GM12878 (cell line): Measurements from ENCODE around the gene PCAT6. TPM values are rescaled to one million over a fixed set of nuclear protein-coding genes. Genes with fewer than 3 reads are reported as not detected.

Experiments
- ATAC-seq: fragments of 200-7000 bp; cut with Tn5 transposase; 3 replicates; pipeline ENCODE4 v1.9.1; 2020; ENCODE audit warnings: mild to moderate bottlenecking, moderate library complexity
- BruUV-seq: library from RNA; stranded (reverse); fragments of 400-500 nt; replicated peaks from 2 replicates; lab custom pipeline; 2021; lab: Mats Ljungman, UMichigan
- CTCF ChIA-PET: fragments of 300-600 bp; sonication (Branson Sonifier 250); formaldehyde crosslinking; extraction: SDS; loops from one replicate; lab custom pipeline; 2021; ENCODE audit warnings: inconsistent platforms; lab: Yijun Ruan, JAX
- POLR2A ChIA-PET: fragments of 350-600 bp; formaldehyde crosslinking; extraction: SDS; loops from one replicate; lab custom pipeline; 2021; ENCODE audit warnings: inconsistent platforms; lab: Charles Lee
- RAD21 ChIA-PET: fragments of 300-600 bp; sonication (Branson Sonifier 250); formaldehyde crosslinking; loops from one replicate; lab custom pipeline; 2023; ENCODE audit warnings: antibody characterized with exemption; ENCODE audit not compliant: unreplicated experiment; lab: Charles Lee
- SMC1A ChIA-PET: fragments of 300-600 bp; sonication (Branson Sonifier 250); formaldehyde crosslinking; loops from one replicate; lab custom pipeline; 2023; ENCODE audit not compliant: unreplicated experiment, uncharacterized antibody; lab: Charles Lee
- DNase-seq: peaks from one replicate; pipeline ENCODE4 v3.0.0-alpha.2; 2011; ENCODE audit warnings: low read depth, low spot score
- FAIRE-seq: peaks from 3 replicates; lab custom pipeline; 2011; peaks lifted over from hg19 to GRCh38; lab: Jason Lieb, UNC
- H2AFZ ChIP-seq: 2 replicates; pipeline ENCODE4 v1.6.0; 2011; ENCODE audit warnings: low read depth, low read length, control low read depth; ENCODE audit not compliant: control insufficient read depth
- H3K27ac ChIP-seq: 2 replicates; pipeline ENCODE4 v1.5.1; 2011; ENCODE audit warnings: control low read depth; ENCODE audit not compliant: control insufficient read depth, insufficient read depth
- H3K27me3 ChIP-seq, 2 experiments: replicated peaks in 1 of 2; 2 replicates each; pipeline versions ENCODE4 v1.6.0 to v1.6.1; 2011; ENCODE audit warnings: low read length in 1 of 2; ENCODE audit not compliant: control insufficient read depth in 2 of 2, insufficient read depth in 2 of 2
- H3K36me3 ChIP-seq, 2 experiments: 2 replicates each; pipeline ENCODE4 v1.5.1; 2011; ENCODE audit warnings: low read length in 1 of 2; ENCODE audit not compliant: control insufficient read depth in 2 of 2, insufficient read depth in 2 of 2
- H3K4me1 ChIP-seq: 2 replicates; pipeline ENCODE4 v1.6.1; 2011; ENCODE audit warnings: mild to moderate bottlenecking, low read length, moderate library complexity, mixed read lengths; ENCODE audit not compliant: control insufficient read depth, insufficient read depth
- H3K4me2 ChIP-seq: 2 replicates; pipeline ENCODE4 v1.6.0; 2011; ENCODE audit warnings: control low read depth; ENCODE audit not compliant: control insufficient read depth, insufficient read depth
- H3K4me3 ChIP-seq: fragments of 200-600 bp; sonication (generic); 2 replicates; pipeline ENCODE4 v1.5.1; 2016
- H3K79me2 ChIP-seq: 2 replicates; pipeline ENCODE4 v1.6.0; 2011; ENCODE audit warnings: low read length; ENCODE audit not compliant: control insufficient read depth, insufficient read depth
- H3K9ac ChIP-seq: 2 replicates; pipeline ENCODE4 v1.8.0; 2011; ENCODE audit warnings: low read length, control low read depth, mixed read lengths; ENCODE audit not compliant: control insufficient read depth, insufficient read depth
- H3K9me3 ChIP-seq: replicated peaks from 3 replicates; pipeline ENCODE4 v1.5.1; 2011; ENCODE audit warnings: mild to moderate bottlenecking, low read length; ENCODE audit not compliant: control insufficient read depth, insufficient read depth
- H4K20me1 ChIP-seq: 2 replicates; pipeline ENCODE4 v1.6.0; 2011; ENCODE audit not compliant: control insufficient read depth, insufficient read depth
- ETV6 ChIP-seq, 2 experiments: fragments of 450-650 bp in 1 of 2; IDR thresholded peaks in 1 of 2; conservative IDR thresholded peaks in 1 of 2; 2 replicates each; pipeline ENCODE4 v1.6.1; 2014; ENCODE audit warnings: antibody characterized with exemption in 1 of 2, borderline replicate concordance in 1 of 2, low read depth in 1 of 2, mild to moderate bottlenecking in 1 of 2, moderate library complexity in 1 of 2
- FOXK2 ChIP-seq: fragments of 450-650 bp; IDR thresholded peaks from 2 replicates; pipeline ENCODE4 v1.6.1; 2017; ENCODE audit warnings: mild to moderate bottlenecking, moderate library complexity
- POLR2AphosphoS2 ChIP-seq: IDR thresholded peaks from 2 replicates; pipeline ENCODE4 v1.6.1; 2011; ENCODE audit warnings: low read depth, mild to moderate bottlenecking, low read length, improper control_type of control experiment, moderate library complexity
- SMAD5 ChIP-seq: IDR thresholded peaks from 2 replicates; pipeline ENCODE4 v1.6.1; 2016; ENCODE audit warnings: antibody characterized with exemption, low read depth
- TBL1XR1 ChIP-seq: IDR thresholded peaks from 2 replicates; pipeline ENCODE4 v1.6.1; 2012; ENCODE audit warnings: low read depth, low read length, improper control_type of control experiment
- TCF3 ChIP-seq: IDR thresholded peaks from 2 replicates; pipeline ENCODE4 v1.6.1; 2012; ENCODE audit warnings: low read depth, mild to moderate bottlenecking, low read length, borderline replicate concordance; ENCODE audit not compliant: insufficient read depth
- ZNF622 ChIP-seq: fragments of 450-650 bp; IDR thresholded peaks from 2 replicates; pipeline ENCODE4 v1.6.1; 2017; ENCODE audit warnings: mild to moderate bottlenecking, inconsistent platforms
- WGBS: methylation state at CpG from one replicate; pipeline ENCODE4 v1.1.6; 2016; ENCODE audit warnings: low lambda C conversion rate; ENCODE audit not compliant: insufficient replicate concordance, insufficient coverage; ENCODE audit errors: missing lambda C conversion rate; 5-methylcytosine and 5-hydroxymethylcytosine counted together
- in situ Hi-C: fragments of 300-500 bp; cut with MboI; formaldehyde crosslinking; loops from 9 replicates; pipeline ENCODE4 v1.14.3; 2018; ENCODE audit warnings: mixed read lengths
- intact Hi-C: fragments of 100-400 bp; cut with micrococcal nuclease; formaldehyde crosslinking; loops from one replicate; pipeline ENCODE4 v1.14.2; 2022; ENCODE audit not compliant: unreplicated experiment
- polyA plus RNA-seq, 11 experiments: library from polyadenylated mRNA; depleted of rRNA in 4 of 11; unstranded in 6 of 11; stranded (reverse) in 5 of 11; fragments of >200 nt; fragmentation: Nextera tagmentation in 4 of 11; fragmentation: Illumina TruSeq in 1 of 11; extraction: Ambion mirVana in 4 of 11; extraction: Trizol in 1 of 11; gene quantifications; 1 replicate in 1 of 11; 2 replicates in 10 of 11; pipeline versions ENCODE4 v1.2.1 to v1.2.3, GENCODE V29; 2011 to 2016; ENCODE audit warnings: inconsistent platforms in 2 of 11, missing spikeins in 2 of 11, low read depth in 1 of 11
- total RNA-seq, 4 experiments: library from RNA; depleted of rRNA in 3 of 4; stranded (reverse); fragments of >200 nt in 3 of 4; fragmentation: Illumina TruSeq in 1 of 4; extraction: Trizol in 1 of 4; gene quantifications; 2 replicates each; pipeline versions ENCODE4 v1.2.1 to v1.2.3, GENCODE V29; 2013 to 2021
- TF ChIP-seq, protein P1 (sequence below), 3 experiments: IDR thresholded peaks in 2 of 3; conservative IDR thresholded peaks in 1 of 3; 2 replicates each; pipeline ENCODE4 v1.5.1; 2011; ENCODE audit warnings: low read depth in 3 of 3, low read length in 3 of 3, mild to moderate bottlenecking in 3 of 3, control low read depth in 2 of 3, moderate library complexity in 2 of 3, inconsistent platforms in 1 of 3, mixed read lengths in 1 of 3; ENCODE audit not compliant: control insufficient read depth in 2 of 3, insufficient read depth in 1 of 3; ENCODE audit errors: extremely low read depth in 1 of 3
- TF ChIP-seq, protein P2 (sequence below): IDR thresholded peaks from 2 replicates; pipeline ENCODE4 v1.6.1; 2012; ENCODE audit warnings: low read depth, low read length, improper control_type of control experiment

PCAT6 gene
- total and polyA plus RNA-seq, 10 of the 15 experiments (the other 5 are each of a cell fraction or from before 2014, with no cell fraction given) = 0.16 to 0.83 (median 0.48) TPM; not detected in 4

DNA sequence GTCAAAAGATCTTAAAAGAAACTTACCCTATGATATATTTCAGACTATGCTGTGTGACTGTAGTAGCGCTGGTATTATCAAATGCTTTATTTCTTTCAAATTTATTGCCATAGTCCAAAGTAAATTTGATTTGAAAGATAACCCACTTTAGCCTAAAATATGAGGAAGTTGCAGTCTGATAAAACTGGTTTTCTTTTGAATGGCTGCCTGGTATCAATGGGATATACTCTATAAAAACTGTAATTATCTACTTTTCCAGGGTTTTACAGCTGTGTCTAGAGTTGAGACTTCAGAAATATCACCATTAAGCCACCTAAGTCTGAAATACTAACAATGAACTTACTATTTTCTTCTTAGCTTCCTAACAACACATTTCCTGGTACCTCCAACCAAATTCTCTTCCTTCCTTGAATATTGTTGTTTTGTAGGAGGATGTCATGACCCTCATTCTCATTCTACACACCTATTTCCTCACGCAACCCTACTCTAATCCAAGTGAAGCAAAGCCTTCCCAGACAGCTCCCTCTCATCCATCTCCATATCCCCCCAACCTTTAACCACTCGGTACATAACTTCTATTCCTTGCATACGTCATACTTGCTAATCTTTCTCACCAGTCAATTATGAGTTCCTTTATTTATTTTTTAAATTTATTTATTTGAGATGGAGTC lies 19.5 kb upstream of the PCAT6 start:
- H3K4me2 ChIP-seq = no peak overlapping the region
- no peak for FAIRE-seq
- no peak overlapping the region for H3K4me3 ChIP-seq
- no peaks in the 10 kb centered on the region for H3K9me3 ChIP-seq
- H3K4me1 ChIP-seq = no peaks in the 10 kb centered on the region
- ChIA-PET CTCF (interaction anchor here (0.6 kb wide), 1 partner anchor 76 kb away, joined by 3 read pairs; no protein-coding TSS in a partner anchor), RAD21 (interaction anchor here (0.7 kb wide), 1 partner anchor 1788 kb away, joined by 4 read pairs; no protein-coding TSS in a partner anchor), SMC1A (interaction anchor here (1.0 to 2.2 kb wide), 3 partner anchors 10 to 13 kb away, joined by 7 to 10 read pairs (median 7); no protein-coding TSS in a partner anchor), POLR2A (no interaction called here)
- DNase-seq = no peak
- no TSS peak for BruUV-seq
- H3K79me2 ChIP-seq = no peaks in the 10 kb centered on the region
- no peaks in the 10 kb centered on the region for H3K27me3 ChIP-seq
- TF ChIP-seq ETV6 (conservative IDR thresholded peaks at IDR 0.05 in 1 of 2, IDR thresholded peaks at IDR 0.05 in 1 of 2; ENCODE audit: borderline replicate concordance in 1 of 2, low read depth in 1 of 2) (no peak), FOXK2 (no peak), TBL1XR1 (no peak), POLR2AphosphoS2 (no peak), TCF3 (no peak), ZNF622 (no peak), SMAD5 (no peak)
- TF ChIP-seq, protein P1, sequence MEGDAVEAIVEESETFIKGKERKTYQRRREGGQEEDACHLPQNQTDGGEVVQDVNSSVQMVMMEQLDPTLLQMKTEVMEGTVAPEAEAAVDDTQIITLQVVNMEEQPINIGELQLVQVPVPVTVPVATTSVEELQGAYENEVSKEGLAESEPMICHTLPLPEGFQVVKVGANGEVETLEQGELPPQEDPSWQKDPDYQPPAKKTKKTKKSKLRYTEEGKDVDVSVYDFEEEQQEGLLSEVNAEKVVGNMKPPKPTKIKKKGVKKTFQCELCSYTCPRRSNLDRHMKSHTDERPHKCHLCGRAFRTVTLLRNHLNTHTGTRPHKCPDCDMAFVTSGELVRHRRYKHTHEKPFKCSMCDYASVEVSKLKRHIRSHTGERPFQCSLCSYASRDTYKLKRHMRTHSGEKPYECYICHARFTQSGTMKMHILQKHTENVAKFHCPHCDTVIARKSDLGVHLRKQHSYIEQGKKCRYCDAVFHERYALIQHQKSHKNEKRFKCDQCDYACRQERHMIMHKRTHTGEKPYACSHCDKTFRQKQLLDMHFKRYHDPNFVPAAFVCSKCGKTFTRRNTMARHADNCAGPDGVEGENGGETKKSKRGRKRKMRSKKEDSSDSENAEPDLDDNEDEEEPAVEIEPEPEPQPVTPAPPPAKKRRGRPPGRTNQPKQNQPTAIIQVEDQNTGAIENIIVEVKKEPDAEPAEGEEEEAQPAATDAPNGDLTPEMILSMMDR (IDR thresholded peaks at IDR 0.05 in 2 of 3, conservative IDR thresholded peaks at IDR 0.05 in 1 of 3; ENCODE audit: control insufficient read depth in 2 of 3, extremely low read depth in 1 of 3, insufficient read depth in 1 of 3, low read depth in 3 of 3, low read length in 3 of 3) = no peak
- TF ChIP-seq, protein P2, sequence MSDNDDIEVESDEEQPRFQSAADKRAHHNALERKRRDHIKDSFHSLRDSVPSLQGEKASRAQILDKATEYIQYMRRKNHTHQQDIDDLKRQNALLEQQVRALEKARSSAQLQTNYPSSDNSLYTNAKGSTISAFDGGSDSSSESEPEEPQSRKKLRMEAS = no peak
- in situ Hi-C loops = no loop called here
- no peaks in the 10 kb centered on the region for H3K36me3 ChIP-seq
- no peaks in the 10 kb centered on the region for H4K20me1 ChIP-seq
- WGBS = 48% methylated on average over 4 of the region's 4 CpGs
- intact Hi-C loops = no loop called here
- no peak for ATAC-seq
- H2AFZ ChIP-seq = no peak overlapping the region
- no peak overlapping the region for H3K27ac ChIP-seq
- H3K9ac ChIP-seq = no peak overlapping the region
